ENCODE measurements around the gene CSF3R. TPM values are rescaled to one million over a fixed set of nuclear protein-coding genes. Genes with fewer than 3 reads are reported as not detected.

Gene CSF3R
- under 1 TPM; 0.64 to 0.78 TPM for total RNA-seq

DNA sequence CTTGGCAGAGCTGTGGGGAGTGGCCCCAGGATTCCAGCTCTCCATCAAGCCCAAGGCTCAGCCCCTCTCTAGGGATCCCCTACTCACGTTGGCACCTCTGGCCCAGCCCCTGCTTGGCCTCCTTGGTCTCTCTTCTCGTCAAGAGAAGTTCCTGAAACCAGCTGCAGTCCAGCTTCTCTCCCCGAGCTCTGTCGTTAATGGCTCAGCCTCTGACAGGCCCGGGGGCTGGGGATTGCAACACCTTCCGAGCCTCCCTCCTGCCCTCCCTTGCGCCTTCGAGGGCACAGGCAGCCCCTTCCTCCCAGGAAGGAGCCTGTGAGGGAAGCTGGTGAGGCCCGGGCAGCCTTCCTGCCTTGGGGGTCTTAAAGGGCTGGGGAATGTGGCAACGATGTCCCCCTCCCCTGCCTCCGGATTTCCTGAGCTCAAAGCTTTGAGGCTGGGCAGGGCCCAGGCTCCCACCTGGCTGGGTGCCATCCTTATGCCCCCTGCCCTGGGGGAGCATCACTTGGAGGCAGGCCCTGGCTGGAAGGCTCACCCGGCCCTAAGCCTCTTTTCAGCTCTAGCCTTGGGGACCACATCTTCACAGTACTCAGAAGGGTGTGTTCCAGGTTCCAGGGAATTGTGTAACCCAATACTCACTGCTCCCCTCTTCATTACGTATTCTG lies at the start of gene CSF3R:
CSF3R (minus strand) TSS at position 190 of the 665 bp plus-strand sequence. CDS start 3,417 bp downstream, outside the sequence.
- ATAC-seq: no peak
- no peaks in the 10 kb centered on the region for H3K36me3 Mint-ChIP-seq

DNA sequence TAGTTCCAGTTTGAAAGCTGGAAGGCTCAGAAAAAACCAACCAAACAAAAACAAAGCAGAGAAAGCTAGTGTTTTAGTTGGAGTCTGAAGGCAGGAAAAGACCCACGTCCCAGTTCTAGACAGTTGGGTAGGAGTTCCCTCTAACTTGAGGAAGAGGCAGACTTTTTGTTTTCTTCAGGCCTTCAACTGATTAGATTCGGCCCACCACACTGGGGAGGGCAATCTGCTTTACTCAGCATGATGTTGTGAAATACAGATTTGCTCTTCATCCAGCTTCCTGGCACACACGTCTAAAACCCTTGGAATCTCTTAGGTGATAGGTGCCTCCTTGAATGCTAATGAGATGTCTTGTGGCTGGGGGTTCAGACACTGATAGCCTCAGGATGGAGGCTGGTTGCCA lies 49.1 kb upstream of the CSF3R start:
- DNase-seq (ENCODE audit: low spot score) (no peak), ATAC-seq (no peak)
- Mint-ChIP-seq H3K4me3 (no peak overlapping the region), H3K9me3 (no peaks in the 10 kb centered on the region), H3K36me3 (no peaks in the 10 kb centered on the region), H3K27me3 (peaks cover 17 to 24% of the 10 kb centered on the region in 2 donors), H3K4me1 (ENCODE audit: low read depth in 2 of 2) (no peaks in the 10 kb centered on the region), H3K27ac (no peak overlapping the region)

More for the DNA sequence above, at the start of gene CSF3R:
- Mint-ChIP-seq H3K27ac (peak within 1 kb of the TSS in 1 of 2 donors; percentile 9), H3K27me3 (peaks cover 21 to 28% of the 10 kb centered on the region in 2 donors), H3K4me3 (peak within 1 kb of the TSS; percentile 47), H3K4me1 (ENCODE audit: low read depth in 2 of 2) (peaks cover 13 to 17% of the 10 kb centered on the region in 2 donors), H3K9me3 (no peaks in the 10 kb centered on the region)
- DNase-seq (ENCODE audit: low spot score): no peak

DNA sequence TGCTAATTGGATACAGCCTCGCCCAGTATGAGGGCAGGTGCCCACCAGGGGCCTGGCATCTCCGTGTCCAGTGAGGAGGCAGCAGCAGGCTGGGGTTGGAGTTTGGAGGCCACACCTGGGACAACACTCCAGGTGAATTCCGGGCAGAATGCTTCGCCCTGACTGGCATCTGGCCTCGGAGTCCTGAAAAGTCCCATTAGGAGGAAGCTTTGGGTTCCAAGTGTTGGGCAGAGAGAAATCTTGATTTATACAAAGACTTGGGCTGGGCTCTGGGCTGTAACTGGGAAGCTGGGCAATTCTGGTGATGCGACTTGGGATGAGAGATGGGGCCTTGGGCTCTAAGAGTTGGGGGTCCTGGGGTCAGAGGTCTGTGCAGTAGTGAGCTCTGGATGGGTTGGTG lies 48.1 kb upstream of the CSF3R start:
- Mint-ChIP-seq H3K27ac (no peak overlapping the region), H3K4me1 (ENCODE audit: low read depth in 2 of 2) (no peaks in the 10 kb centered on the region), H3K36me3 (no peaks in the 10 kb centered on the region), H3K27me3 (peaks cover 12 to 19% of the 10 kb centered on the region in 2 donors), H3K4me3 (no peak overlapping the region), H3K9me3 (no peaks in the 10 kb centered on the region)
- ATAC-seq (no peak), DNase-seq (ENCODE audit: low spot score) (no peak)

DNA sequence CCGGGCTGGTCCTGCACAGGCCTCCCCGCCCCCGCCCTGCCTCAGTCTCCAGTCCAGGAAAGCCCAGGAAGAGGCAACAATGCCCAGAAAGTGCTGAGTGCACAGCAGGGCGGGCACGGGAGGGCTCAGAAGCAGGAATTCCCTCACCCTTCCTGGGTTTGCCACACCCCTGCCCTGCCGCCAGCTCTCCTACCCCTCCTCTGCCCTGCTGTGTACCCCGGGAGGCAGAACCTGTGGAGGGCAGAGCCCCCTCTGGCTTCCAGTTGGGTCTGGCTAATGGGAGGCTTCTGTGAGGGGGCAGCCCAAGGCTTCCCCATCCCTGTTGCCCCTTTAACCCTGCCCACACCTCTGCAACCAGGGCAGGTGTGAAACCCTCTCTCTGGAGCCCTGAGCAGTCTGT lies 47.5 kb upstream of the CSF3R start:
- no peak for DNase-seq (ENCODE audit: low spot score)
- no peak overlapping the region for H3K27ac Mint-ChIP-seq
- no peaks in the 10 kb centered on the region for H3K36me3 Mint-ChIP-seq
- no peak overlapping the region for H3K4me3 Mint-ChIP-seq
- H3K27me3 Mint-ChIP-seq: peaks cover 10 to 16% of the 10 kb centered on the region in 2 donors
- ATAC-seq: no peak
- no peaks in the 10 kb centered on the region for H3K4me1 Mint-ChIP-seq (ENCODE audit: low read depth in 2 of 2)
- H3K9me3 Mint-ChIP-seq: no peaks in the 10 kb centered on the region

DNA sequence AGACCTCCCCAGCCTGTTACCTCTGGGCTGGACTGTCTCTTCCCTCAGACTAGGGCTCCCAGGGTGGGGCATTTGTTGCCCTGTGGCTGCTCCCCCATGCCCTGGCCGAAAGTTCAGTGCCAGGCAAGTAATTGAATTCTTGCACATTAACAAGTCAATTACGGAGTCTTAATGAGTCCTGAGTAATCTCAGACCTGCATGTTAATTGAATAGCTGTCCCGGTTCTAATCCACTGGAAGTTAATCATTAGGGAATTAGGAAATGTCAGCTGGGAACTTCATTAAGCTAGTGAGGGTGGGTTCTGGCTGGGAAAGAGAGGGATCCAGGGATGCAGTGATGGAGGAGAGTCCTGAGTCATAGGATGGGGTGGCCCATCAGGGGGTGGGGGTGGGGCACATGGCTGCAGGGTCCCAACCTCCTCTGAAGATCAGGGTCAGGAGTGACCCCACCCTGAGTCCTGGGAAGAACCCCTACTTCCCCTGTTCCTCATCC lies 47.1 kb upstream of the CSF3R start:
- peaks cover 10 to 16% of the 10 kb centered on the region in 2 donors for H3K27me3 Mint-ChIP-seq
- no peaks in the 10 kb centered on the region for H3K36me3 Mint-ChIP-seq
- H3K4me3 Mint-ChIP-seq: no peak overlapping the region
- no peaks in the 10 kb centered on the region for H3K4me1 Mint-ChIP-seq (ENCODE audit: low read depth in 2 of 2)
- ATAC-seq: no peak
- no peak for DNase-seq (ENCODE audit: low spot score)
- H3K9me3 Mint-ChIP-seq: no peaks in the 10 kb centered on the region
- H3K27ac Mint-ChIP-seq: no peak overlapping the region

DNA sequence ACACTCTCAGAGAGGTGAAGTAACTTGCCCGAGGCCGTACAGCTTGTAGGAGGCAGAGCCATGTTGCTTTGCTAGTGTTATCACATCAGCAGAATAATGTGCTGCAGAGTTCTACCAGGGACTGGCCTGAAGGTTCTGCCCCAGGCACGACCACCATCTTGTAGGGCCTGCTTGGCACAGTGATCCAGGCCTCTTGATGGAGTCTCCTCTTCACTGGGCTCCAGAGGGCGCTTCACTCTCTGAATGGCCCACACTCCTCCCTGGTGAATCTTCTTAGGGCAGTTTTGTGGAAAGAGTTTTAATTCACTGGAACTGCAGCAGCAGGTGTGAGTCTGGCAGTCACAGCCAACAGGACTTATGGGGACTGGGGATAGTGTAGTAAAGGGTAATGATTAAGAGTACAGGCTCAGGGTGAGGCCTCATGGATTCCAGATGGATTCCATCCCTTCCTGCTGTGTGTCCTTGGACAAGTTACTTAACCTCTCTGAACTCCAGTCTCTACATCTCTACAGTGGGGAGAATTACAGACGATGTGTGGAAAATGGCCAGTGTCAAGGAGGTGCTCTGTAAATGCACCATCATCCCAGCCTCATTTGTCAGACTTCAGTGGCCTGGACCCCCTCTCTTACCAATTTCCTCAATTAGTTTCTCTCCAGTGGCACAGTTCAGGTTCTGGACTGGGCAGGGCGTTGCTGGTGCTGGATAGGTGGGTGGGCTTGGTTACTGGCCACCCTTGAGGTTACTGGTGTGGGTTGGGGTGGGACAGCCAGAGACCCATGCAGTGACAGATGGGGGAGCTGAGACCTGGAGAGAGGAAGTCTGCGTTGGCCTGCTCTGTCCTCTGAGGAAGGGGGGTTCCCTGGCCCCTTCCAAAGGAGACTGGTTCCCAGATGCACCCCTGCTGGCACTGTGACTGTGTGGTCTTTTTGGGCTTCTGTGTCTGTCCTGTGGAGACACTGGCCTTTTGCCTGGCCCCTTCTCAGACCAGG lies 45.9 kb upstream of the CSF3R start:
- H3K4me3 Mint-ChIP-seq: no peak overlapping the region
- H3K27ac Mint-ChIP-seq: no peak overlapping the region
- H3K36me3 Mint-ChIP-seq: no peaks in the 10 kb centered on the region
- DNase-seq (ENCODE audit: low spot score) (no peak), ATAC-seq (no peak)
- H3K27me3 Mint-ChIP-seq: peaks cover 7 to 9% of the 10 kb centered on the region in 2 donors
- peaks cover 0 to 9% of the 10 kb centered on the region in 2 donors for H3K4me1 Mint-ChIP-seq (ENCODE audit: low read depth in 2 of 2)
- H3K9me3 Mint-ChIP-seq: no peaks in the 10 kb centered on the region

DNA sequence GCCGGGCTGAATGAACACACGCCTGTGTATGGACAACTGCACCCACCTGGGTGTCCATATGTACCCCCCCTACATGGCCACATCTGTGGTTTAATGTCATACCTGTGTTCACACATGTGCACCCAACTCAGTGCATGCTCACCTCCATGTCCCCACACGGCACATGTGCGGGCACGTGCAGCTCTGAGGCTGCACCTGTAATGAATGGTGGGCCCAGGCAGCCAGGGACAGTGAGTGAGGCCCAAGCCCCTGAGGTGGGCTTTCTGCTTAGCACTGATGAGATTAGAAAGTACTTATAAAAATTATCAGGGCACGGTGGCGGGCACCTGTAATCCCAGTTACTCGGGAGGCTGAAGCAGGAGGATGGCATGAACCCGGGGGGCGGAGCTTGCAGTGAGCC lies 42.5 kb upstream of the CSF3R start:
- Mint-ChIP-seq H3K27ac (no peak overlapping the region), H3K4me1 (ENCODE audit: low read depth in 2 of 2) (peaks cover 0 to 11% of the 10 kb centered on the region in 2 donors), H3K9me3 (no peaks in the 10 kb centered on the region), H3K4me3 (no peak overlapping the region), H3K27me3 (peaks cover 0 to 2% of the 10 kb centered on the region in 2 donors), H3K36me3 (no peaks in the 10 kb centered on the region)
- ATAC-seq (no peak), DNase-seq (ENCODE audit: low spot score) (no peak)

DNA sequence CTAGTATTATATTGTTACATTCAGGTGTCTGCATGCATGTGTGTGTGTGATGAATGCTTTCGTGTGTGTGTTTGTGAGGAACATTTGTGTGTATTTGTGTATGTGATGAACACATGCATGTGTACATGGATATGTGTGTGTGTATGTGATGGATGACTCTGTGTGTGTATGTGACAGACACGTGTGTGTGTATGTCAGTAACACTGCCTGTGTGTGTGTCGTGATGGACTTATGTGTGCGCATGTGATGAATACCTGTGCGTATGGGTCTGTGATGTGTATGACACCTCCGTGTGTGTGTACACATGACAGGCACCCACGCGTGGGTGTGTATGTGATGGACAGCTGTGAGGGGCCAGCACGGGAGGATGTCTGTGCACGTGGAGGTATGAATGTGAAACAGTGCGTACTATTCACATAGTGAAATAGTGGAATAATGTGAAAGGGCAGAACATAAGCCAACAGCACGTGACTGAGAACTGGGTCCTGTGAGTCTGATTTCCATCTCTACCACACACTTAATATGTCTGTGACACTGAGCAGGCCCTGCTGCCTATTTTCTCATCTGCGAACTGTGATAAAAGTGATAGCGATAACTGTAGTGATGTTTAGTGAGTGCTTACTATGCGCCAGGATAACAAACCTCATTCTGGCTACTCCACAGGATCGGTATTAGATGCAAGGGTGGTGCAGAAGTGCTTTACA lies 41.8 kb upstream of the CSF3R start:
- H3K36me3 Mint-ChIP-seq: no peaks in the 10 kb centered on the region
- peaks cover 0 to 2% of the 10 kb centered on the region in 2 donors for H3K27me3 Mint-ChIP-seq
- H3K4me3 Mint-ChIP-seq: no peak overlapping the region
- peak overlapping the region in 1 of 2 donors; percentile 57 for H3K27ac Mint-ChIP-seq
- DNase-seq (ENCODE audit: low spot score): no peak
- H3K4me1 Mint-ChIP-seq (ENCODE audit: low read depth in 2 of 2): peaks cover 0 to 11% of the 10 kb centered on the region in 2 donors
- H3K9me3 Mint-ChIP-seq: no peaks in the 10 kb centered on the region
- no peak for ATAC-seq

DNA sequence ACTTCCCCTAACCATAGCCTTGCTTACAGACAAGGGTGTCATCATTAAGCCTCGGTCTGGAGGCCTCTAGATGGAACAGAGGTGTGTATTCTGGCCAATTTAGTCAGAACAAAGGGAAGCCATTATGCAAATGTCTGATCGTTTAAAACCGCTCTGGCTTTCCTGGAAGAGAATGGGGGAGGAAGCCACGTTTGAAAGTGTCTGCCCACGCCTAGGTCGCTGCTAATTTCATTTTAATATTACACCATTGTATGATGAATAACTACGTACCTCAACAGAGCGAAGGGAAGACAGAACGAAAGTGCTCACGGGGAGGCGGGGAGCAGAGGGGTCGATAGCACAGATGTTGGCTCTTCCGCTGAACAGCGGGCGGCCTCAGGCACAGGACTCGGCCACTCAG lies 41.1 kb upstream of the CSF3R start:
- DNase-seq (ENCODE audit: low spot score) (no peak), ATAC-seq (peak; percentile 50 to 59)
- Mint-ChIP-seq H3K27me3 (peaks cover 0 to 2% of the 10 kb centered on the region in 2 donors), H3K27ac (peak overlapping the region; percentile 57 to 68), H3K4me1 (ENCODE audit: low read depth in 2 of 2) (peaks cover 0 to 11% of the 10 kb centered on the region in 2 donors), H3K36me3 (no peaks in the 10 kb centered on the region), H3K4me3 (peak overlapping the region; percentile 16), H3K9me3 (no peaks in the 10 kb centered on the region)

DNA sequence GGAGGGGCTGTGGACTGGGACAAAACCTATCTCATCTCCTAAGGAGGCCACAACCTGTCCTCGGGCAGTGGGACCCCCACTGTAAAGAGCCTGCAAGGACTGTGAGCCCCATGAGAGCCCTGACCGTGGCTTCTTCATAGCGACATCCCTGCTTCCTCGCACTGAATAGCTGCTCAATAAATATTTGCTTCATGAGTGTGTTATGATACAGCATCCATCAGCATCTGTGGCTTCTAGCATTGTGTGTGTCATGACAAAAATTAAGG lies 40.5 kb upstream of the CSF3R start:
- peaks cover 0 to 11% of the 10 kb centered on the region in 2 donors for H3K4me1 Mint-ChIP-seq (ENCODE audit: low read depth in 2 of 2)
- H3K36me3 Mint-ChIP-seq: no peaks in the 10 kb centered on the region
- peaks cover 0 to 2% of the 10 kb centered on the region in 2 donors for H3K27me3 Mint-ChIP-seq
- H3K4me3 Mint-ChIP-seq: no peak overlapping the region
- H3K27ac Mint-ChIP-seq: peak overlapping the region; percentile 57 to 68
- no peaks in the 10 kb centered on the region for H3K9me3 Mint-ChIP-seq
- peak in 1 of 2 donors; percentile 30 for ATAC-seq
- DNase-seq (ENCODE audit: low spot score): no peak

DNA sequence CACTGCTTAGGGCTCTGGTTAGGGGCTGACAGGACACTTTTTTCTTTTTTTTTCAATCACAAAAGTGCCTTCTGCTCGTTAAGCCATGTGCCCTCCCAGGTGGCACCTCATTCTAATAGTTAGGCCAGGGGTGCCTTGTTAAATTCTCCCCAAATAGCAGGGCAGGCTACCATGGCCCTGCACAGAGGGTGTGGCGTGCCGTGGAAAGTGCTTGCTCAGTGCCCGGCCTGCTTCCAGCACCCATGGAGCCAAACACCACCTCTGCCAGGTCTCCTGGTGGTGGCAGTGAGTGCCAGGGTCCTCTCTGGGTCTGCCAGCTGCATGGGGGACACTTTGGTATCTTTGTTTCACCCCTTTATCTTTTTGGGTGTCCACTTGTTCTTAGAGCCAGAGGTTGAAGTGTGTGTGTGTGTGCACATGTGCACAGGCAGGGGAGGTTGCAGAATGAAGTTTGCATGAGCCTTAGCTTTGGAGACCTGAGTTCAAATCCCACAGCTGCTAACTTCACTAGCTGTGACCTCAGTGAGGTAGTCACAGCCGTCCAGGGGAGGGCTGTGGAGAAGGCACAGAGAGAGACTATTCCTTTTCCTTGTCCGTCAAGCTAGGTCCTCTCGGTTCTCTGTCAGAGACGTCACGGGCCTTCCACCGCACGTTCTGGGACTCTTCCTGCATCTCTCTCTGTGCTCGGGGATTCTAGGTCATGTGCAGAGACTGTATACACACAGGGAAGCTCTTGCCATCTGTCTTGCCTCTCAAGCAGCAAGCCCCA lies 39.9 kb upstream of the CSF3R start:
- no peak overlapping the region for H3K4me3 Mint-ChIP-seq
- DNase-seq (ENCODE audit: low spot score) (no peak), ATAC-seq (no peak)
- no peaks in the 10 kb centered on the region for H3K9me3 Mint-ChIP-seq
- peaks cover 0 to 2% of the 10 kb centered on the region in 2 donors for H3K27me3 Mint-ChIP-seq
- H3K36me3 Mint-ChIP-seq: no peaks in the 10 kb centered on the region
- H3K4me1 Mint-ChIP-seq (ENCODE audit: low read depth in 2 of 2): peaks cover 0 to 11% of the 10 kb centered on the region in 2 donors
- peak overlapping the region in 1 of 2 donors; percentile 68 for H3K27ac Mint-ChIP-seq

DNA sequence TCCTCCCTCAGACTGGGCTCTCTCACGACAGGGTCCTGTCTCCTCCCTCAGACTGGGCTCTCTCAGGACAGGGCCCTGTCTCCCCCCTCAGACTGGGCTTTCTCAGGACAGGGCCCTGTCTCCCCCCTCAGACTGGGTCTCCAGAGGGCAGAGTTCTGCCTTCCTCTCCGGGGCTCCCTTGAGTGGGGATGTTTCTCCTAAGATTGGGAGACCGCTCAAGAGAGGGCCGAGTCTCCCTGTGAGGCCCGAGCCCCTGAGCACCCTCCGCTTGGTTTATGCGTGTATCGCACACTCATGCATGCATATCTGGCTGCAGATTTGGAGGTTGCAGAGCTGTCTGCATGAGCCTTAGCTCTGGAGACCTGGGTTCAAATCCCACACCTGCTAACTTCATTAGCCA lies 39.3 kb upstream of the CSF3R start:
- H3K4me3 Mint-ChIP-seq: no peak overlapping the region
- DNase-seq (ENCODE audit: low spot score) (no peak), ATAC-seq (no peak)
- H3K9me3 Mint-ChIP-seq: no peaks in the 10 kb centered on the region
- H3K27me3 Mint-ChIP-seq: peaks cover 0 to 2% of the 10 kb centered on the region in 2 donors
- no peak overlapping the region for H3K27ac Mint-ChIP-seq
- no peaks in the 10 kb centered on the region for H3K36me3 Mint-ChIP-seq
- peaks cover 0 to 11% of the 10 kb centered on the region in 2 donors for H3K4me1 Mint-ChIP-seq (ENCODE audit: low read depth in 2 of 2)
